Hematopoietic multipotent progenitor cell treated with erythropoietin and hydrocortisone succinate and interleukin-3 and kit ligand, for 17 days (in vitro differentiated cells): ENCODE data around the gene CCN5.
"Not testable (repeated sequence)": the region's sequence is repeated elsewhere in the genome, so short reads cannot be mapped to it uniquely, and the experiment has no call there.

ENCODE experiments used
- DNase-seq: peaks from one replicate; pipeline ENCODE4 v3.0.0-alpha.2; 2015; ENCODE audit warnings: low spot score

CCN5 gene

DNA sequence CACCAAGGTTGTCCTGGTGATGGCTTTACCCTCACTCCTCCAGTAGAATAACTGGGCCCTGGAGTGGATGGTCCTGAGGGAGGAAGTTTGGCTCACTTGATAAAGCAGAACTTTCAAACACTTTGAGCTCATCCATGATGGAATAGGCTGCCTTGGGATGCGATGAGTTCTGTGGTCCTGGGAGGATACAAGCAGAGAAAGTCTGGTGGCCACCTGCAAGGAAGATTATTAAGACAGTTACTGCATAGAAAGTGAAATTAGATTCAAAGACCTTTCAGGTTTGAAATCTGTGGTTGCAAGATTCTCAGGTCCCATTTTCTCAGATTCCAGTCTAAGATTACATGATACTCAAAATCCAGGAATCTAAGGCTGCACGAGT is 19.9 kb upstream of the CCN5 start:
- DNase-seq, result no peak

DNA sequence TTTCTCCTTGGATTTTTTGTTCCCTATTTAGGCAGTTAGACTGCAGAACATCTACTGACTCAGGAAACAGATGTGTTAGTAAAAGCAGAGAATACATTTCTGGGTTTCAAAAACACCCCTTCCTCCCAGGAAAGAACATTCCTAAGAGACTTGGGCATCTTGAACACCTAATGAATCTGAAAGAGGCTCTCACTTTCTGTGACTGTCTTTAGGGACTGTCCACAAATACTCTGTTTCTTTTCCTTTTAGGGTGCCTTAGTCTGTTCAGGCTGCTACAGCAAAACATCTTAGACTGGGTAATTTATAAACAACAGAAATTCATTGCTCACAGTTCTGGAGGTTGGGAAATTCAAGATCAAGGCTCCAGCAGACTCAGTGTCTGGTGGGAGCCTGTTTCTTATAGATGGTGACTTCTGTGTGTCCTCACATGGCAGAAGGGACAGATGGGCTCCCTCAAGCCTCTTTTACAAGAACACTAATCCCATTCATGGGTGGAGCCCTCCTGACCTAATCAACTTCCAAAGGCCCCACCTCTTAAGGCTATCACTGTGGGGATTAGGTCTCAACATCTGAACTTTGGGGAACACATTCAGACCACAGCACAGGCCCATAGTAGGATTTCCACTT is 19.4 kb upstream of the CCN5 start:
- no peak for DNase-seq

DNA sequence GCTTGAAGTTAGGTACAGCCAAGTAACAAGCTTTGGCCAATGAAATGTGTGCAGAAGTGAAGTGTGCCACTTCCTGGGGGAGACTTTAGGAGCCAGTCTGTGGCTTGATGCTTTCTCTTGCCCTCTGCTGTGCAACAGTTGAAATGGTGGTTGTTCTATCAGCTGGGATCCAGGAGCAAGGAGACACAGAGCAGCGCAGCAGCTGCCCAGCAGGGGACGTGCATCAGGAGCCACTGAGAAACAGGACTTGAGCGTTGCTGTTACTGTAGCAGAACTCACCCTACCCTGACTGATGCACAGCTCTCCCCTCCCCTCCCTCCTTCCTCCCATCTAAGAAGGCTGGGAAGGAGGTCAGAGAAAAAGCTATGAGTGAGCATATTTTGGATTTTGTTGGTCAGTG is 18.9 kb upstream of the CCN5 start:
- no peak for DNase-seq

DNA sequence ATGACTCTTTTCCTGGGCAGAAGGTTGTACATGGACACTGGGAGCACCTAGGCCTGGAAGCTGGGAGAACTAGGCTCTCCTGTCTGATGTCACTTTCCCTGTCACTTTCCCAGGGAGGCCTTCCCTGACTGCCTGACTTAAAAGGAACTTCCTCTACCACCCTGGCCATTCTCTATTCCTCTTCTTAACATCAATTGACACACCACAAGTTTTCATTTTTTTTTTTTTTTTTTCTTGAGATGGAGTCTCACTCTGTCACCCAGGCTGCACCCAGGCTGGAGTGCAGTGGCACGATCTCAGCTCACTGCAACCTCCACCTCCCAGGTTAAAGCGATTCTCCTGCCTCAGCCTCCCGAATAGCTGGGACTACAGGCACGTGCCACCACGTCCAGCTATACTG is 18.1 kb upstream of the CCN5 start:
- not testable (repeated sequence) for DNase-seq

DNA sequence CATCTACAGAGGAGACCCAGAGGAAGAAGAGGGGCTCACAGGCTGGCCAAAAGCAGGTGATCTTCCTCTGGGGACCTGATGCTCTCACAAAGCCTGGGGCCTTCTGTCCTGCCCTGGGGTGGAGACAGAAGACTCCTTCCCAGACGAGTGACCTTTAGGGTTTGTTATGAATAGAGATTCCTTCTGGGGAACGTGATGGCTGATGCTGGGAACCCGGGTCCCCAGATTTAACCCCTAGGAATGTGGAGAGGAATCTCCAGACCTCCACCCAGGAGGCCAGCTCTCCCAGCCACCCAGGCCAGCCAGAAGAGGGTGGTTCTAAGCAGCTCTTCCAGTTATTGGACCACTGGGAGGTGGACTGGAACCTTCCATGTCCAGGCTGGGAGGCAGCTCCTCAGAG is 16.8 kb upstream of the CCN5 start:
- DNase-seq, result no peak

DNA sequence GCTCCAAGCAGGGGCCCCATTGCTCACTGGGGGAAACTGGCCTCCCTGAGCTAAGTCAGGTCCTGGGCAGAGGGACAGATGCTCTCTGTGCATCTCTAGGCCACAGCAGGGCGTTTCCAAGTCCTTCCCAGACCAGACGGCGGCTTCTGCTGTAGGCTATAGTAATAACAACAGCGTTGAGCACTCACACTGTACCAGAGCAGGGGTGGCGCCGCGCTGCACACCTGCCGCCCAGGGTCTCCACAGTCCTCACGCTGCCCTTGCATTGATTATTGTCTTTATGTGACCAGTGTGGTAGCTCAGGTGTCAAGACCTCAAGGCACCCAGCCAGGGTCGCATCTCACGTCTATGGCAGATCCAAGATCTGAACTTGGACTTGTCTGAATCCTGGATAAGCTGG is 14.9 kb upstream of the CCN5 start:
- DNase-seq, result no peak

DNA sequence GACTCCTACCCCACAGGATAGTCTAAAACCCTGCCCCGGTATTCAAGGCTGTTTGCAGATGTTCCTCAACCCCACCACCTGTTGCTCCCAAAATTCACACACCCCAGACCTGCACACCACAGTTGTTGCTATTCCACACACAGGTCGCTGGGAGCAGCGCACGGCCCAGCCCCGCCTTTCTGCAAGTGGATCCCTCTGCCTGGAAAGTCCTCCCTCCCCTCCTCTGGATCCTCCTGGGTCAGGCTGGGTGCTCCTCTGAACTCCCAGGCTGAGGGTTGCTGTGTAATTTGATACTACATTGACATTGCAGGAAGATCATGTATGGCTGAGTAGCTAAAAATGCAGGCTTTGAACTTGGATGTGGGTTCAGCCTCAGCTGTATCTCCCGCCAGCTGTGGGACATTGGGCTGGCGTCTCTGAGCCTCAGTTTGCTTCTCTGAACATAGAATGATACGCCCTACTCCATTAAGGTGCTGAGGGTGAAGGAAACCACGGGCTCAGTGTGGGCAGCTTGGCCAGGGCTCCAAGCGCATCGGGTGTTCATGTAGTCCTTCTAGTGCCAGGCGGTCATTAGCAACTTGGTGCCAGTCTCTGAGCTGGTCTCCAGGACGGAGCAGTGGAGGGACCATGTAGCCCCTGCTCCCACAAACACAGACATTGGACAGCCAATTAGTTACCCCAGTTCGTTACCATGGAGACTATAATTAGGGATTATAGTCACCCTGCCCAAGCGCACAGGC is 13.9 kb upstream of the CCN5 start:
- DNase-seq, result no peak

DNA sequence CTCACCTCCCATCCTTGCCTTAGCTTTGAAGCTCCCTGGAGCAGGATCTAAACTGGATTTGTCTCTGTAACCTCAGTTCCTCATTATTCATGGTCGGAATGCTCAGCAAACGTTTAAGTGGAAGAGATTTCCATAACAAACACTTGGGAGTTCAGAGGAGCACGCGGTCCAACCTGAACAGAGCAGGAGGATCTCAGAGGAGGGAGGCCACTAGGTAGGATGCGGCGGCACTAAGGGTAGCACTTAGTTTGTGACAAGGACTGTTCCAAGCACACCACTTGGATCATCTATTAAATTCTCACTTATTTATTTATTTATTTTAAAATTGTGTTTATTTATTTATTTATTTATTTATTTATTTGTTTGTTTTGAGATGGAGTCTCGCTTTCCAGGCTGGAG is 13.3 kb upstream of the CCN5 start:
- DNase-seq, result no peak

DNA sequence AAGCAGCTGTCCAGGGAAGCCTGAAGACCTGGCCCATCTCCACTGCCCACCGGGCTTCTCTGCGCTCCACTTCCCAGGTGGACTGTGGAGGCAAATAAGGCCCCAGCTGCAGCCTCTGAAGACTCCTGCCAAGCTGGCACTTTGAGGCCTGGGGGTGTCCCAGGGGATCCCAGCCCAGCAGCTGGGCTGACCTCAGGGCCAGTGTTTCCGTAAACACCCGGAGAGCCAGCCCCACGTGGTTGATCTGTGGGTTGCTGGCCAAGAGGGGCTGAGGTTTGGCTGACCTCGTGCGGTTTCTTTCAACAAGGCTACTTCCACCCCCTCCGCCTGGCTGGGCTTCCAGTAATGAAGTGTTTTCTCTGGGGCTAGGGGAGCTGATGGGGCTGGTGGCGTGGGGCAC is 12.4 kb upstream of the CCN5 start:
- no peak for DNase-seq

DNA sequence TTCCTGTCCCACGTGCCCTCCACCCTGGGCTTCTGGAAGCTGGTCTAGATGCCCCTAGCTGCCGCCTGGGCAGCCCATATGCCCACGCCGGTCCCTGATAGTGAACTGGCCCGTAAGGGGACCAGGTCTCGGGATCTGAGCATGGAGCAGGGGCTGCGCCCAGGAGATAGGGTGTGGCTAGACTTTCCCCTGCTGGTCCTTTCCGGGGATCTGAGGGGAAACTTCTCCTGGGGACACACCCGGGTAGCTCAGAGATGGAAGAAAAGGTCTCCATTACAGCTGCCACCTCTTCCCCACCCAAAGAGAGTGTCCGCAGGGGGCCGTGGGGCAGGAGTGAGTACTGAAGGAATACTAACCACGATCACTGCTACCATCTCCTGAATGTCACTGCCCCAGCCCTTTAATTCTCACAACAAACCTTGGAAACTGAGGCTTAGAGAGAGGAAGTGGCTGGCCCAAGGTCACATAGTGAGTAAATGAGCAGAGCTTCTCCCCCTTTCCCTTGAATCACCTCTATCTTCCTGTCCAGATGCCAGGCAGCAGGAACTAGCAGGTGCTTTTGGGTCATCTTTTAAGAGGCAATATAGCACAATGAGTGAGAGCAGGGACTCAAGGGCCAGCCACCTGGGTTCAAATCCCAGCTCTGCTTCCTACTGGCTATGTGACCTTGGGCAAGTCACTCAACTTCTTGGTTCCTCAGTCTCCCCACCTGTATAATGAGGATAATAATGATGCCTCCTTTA is 11.8 kb upstream of the CCN5 start:
- no peak for DNase-seq

DNA sequence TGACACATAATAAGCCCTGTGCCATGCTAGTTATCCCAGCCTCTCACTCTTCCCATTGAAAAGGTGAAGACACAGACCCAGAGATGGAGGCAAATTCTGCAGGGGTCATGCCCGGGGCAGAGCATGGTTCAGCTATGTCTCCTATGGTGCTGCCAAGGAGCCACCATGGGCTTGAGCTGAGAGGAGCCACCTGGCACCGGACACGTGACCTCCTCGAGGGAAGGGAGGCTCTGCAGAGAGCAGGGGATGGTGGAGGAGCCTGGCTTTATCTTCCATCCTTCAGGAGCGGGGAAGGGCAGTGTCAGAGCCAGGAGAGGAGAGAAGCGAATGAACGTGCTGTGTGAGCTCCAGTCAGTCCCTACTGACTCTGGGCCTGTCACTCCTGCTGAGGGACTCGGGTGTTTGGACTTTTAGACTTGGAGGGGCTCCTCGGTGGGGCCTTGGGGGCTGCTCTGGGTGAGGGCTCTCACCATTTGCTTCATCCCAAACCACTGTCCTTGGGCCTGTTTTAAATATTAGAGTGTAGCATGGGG is 11.1 kb upstream of the CCN5 start:
- no peak for DNase-seq

DNA sequence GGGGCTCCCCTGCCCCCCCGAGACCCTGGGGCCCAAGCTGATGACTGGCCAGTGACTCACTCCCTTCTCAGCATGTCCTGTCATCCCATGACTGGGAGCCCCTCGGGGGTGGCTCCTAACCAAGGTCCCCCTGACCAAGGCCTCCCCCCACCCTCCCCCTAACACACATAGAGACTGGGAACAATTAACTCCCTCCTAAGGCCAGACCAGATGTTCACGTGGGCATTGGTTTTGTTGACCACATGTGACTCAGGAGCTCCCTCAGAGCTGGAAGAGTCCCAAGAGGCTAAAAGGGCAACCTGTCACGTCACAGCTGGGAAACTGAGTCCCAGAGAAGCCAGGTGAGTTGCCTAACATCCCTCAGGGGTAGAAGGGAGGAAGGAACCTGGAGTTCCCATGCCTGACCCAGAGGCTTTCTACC is 10.6 kb upstream of the CCN5 start:
- no peak for DNase-seq

DNA sequence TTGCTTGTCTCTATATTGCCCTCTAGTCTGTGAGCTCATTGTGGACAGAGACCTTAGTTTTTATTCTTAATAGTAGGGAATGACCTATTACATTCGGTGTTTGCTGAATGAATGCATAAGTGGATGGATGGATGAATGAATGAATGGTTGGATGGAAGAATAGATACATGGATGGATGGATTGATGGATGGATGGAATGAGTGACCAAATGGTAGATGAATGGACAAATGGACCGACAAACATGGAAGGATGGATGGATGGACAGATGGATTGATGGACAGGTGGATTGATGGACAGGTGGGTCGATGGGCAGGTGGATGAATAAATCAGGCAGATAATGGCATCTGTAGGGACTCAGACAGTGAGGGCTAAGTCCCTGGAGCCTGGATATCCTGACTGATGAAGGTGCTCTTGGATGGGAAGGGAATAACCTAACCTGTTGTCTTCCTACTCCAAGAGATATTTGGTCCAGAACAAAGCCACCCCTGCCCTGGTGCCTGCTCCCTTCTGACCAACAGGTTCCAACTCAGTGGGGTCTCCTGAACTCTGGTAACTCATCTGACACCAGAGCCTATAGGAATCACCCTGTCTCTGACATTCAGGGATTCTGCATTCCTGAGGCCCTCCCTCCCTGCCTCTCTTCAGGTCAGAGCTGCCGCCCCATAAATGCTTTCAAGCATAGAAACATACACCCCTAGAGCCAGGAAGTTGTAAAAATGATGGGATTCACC is 9.6 kb upstream of the CCN5 start:
- DNase-seq, result no peak

DNA sequence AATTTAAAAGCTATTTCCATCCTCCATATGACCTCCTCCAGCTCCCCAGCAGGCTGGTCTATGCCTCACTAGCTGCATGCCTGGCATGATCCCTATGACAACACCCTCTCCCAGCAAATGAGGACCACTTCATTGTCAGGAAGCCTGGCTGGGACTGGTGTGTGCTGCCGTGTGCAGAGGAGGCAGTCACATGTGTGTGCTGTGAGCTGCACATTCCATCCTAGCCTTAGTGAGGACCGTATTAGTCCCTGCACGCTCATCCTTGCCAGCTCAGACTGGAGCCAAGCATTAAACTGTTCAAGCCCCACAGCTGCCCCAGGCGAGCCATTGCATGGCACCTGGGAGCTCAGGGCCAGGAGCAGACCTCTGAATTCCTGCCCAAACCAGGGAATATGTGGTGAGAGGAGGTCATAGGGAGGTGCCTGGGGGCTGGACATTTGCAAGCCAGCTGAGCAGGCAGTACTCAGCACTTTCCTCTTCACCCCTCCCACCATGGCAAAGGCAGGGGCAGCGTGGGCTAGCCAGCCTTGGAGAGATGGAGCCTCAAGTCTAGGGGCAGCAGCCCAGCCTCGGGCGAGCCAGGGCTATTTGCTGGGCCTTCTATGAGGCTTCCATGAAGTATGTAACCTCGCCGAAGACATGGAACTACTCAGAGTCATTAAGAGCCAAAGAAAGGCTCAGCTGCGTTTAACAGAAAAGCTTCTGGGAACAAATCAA is 8.7 kb upstream of the CCN5 start:
- no peak for DNase-seq

DNA sequence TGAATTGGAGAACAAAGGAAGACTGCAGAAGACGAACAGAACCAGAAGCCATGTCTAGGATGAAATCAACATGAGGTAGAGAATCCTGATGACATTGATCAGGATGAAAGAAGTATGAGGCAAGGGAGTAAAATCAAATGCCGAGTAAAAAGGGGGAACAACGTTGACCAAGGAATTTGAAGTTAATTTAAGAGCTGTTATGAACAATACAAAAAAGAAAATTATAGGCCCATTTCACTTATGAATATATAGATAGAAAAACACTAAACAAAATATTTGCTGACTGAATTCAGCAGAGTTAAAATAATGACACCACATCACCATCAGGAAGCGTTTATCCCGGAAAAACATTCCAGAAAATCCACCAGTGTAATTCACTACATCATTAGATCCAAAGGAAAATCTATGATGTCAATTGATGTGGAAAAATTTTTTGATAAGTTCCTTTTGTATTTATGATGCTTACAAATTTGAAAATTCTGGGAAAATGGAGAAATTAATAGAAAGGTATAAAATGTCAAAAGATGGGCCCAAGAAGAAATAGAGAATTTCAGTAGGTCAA is 8.1 kb upstream of the CCN5 start:
- DNase-seq, result no peak

DNA sequence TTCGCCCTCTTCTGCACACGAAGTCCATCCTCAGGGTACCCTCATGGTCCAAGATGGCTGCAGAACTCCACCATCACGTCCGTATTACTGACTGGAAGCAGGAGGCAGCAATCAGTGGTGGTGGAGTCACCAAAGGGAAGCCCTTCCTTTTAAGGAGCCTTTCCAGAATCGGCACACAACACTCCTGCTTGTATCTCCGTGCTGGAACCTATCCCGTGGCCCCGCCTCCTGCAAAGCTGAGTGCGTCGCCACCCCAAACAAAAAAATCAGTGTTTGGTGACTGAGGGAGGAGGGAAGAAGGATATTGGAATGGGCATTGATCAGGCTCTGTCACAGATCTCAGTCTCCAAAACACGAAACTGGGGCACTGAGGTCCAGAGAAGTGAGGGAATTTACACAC is 5.8 kb upstream of the CCN5 start:
- DNase-seq, result no peak

DNA sequence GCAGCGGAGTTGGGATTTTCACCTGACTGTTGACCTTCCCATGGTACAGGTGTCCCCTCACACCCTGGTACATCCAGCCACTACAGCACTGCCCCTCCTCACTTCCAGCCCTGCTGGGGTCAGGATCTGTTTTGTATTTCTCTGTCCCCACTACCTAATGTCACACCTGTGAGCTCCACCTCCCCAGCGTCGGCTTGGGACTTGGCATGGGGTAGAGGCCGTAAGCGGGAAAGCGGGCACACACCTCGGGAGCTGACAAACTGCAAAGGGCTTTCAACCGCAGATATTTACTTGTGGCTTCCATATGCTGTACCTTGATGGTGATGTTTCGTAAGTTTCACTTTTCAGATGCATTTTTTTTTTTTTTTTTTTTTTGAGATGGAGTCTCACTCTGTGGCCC is 5.4 kb upstream of the CCN5 start:
- no peak for DNase-seq

DNA sequence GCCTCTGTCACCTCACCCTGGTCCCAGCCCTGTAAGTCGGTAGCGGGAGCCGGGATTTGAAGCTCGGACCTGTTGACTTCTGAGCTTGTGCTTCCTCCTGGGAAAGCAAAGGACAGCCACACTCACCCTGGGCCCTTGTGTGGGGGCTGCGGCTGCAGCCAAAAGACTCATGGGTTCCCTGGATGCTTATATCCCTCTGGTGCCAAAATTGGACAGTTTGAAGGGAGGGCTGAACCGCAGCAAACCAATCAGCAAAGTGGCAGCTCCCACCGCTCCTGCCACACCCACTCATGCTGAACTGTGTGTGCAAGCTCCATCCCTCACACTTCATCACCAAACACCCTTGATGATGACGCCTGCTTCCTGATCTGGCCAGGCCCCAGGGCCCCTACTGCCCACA is 3.9 kb upstream of the CCN5 start:
- no peak for DNase-seq

DNA sequence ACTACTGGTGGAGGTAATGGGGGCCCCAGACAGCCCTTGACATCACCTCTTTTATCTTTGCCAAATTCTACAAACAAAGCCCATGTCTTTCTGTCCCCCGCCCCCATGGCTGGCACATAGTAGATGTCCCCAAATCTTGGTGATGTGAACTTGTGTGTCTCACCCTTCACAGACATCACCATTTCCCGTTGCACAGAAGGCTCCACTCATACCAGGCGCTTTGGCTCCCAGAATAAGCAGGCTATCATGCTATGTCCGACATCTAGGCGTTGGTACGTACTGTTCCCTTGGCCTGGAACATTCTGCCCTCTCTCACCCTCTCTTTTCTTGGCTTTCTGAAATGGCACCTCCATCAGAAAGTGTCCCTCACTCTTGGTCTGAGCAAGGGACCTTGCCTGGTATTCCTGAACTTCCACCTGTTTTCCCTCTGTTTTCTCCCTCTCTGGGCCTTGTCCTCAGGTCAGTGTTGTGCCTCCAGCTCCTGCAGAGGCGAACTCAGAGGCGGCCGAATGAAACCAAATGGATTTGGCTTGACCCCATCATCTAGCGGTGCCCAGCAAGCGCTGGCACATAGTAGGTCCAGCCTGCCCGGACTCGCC is 968 bp upstream of the CCN5 start:
- DNase-seq, result no peak

DNA sequence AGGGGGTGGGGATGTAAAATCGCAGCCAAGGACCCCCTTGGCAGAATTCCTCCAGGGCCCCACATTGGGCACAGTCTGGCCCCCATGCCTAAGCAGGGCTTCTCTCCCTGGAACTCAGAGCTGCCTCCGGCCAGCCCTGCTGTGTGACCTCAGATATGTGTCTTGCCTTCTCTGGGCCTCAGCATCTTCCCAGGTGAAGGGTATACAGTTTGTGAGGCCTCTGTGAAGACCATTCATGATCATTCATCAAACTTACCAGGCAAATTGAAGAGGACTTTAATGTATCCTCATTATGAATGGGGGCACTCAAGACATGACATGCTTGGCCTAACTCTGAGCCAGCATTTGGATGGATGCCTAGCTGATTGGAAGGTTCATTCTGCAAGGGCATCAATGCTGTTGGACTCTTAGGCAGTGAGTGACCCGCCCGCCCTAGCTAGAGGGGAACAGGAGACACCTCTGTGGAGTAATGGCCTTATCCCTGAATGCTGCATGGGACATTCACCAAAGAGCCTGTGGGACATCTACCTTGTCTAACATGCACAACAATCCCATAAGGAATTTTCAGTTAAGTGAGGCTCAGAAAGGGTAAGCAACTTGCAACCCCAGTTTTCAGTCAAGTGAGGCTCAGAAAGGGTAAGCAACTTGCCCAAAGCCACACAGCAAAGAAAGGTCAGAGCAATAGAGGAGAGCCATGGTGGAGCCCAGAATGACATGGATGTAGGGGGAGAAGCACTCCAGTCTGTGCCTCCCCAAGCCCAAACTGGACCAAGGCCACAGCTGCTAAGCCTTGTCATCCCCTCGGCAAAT is 535 bp downstream of the CCN5 start:
- no peak for DNase-seq
